H1 (cell line): Measurements from ENCODE around the gene DNAH8. TPM values are rescaled to one million over a fixed set of nuclear protein-coding genes. Genes with fewer than 3 reads are reported as not detected.

ENCODE experiments used
- CTCF ChIA-PET: fragments of 300-600 bp; sonication (Branson Sonifier 250); formaldehyde crosslinking; loops from one replicate; lab custom pipeline; 2021; ENCODE audit not compliant: partially characterized antibody; lab: Charles Lee
- POLR2A ChIA-PET: fragments of 300-600 bp; sonication (Branson Sonifier 250); formaldehyde crosslinking; loops from one replicate; lab custom pipeline; 2021; ENCODE audit warnings: inconsistent platforms; ENCODE audit not compliant: partially characterized antibody; lab: Charles Lee
- DNase-seq, 2 experiments: peaks; one replicate each; pipeline versions ENCODE4 v3.0.0 to v3.0.0-alpha.2; 2010 to 2022; ENCODE audit warnings: low spot score in 2 of 2, low read depth in 1 of 2, mixed read lengths in 1 of 2
- FAIRE-seq: peaks from 2 replicates; lab custom pipeline; 2011; peaks lifted over from hg19 to GRCh38; lab: Jason Lieb, UNC
- H2AFZ ChIP-seq: 2 replicates; pipeline ENCODE4 v1.8.1; 2012; ENCODE audit warnings: low read length, inconsistent platforms
- H2AK5ac ChIP-seq: 2 replicates; pipeline ENCODE4 v1.6.1; 2013; ENCODE audit warnings: low read depth, low read length
- H2BK120ac ChIP-seq: replicated peaks from 2 replicates; pipeline ENCODE3; 2013; ENCODE audit warnings: low read depth, low read length, inconsistent platforms
- H2BK12ac ChIP-seq: 2 replicates; pipeline ENCODE4 v1.6.1; 2013; ENCODE audit warnings: low read depth, low read length
- H2BK15ac ChIP-seq: 2 replicates; pipeline ENCODE4 v1.6.1; 2013; ENCODE audit warnings: low read length
- H2BK20ac ChIP-seq: 2 replicates; pipeline ENCODE4 v1.6.1; 2013; ENCODE audit warnings: low read length
- H2BK5ac ChIP-seq: 2 replicates; pipeline ENCODE4 v1.6.1; 2013; ENCODE audit warnings: low read depth, low read length
- H3K14ac ChIP-seq: 2 replicates; pipeline ENCODE4 v1.6.1; 2013; ENCODE audit warnings: inconsistent platforms; ENCODE audit not compliant: insufficient read length
- H3K18ac ChIP-seq: 2 replicates; pipeline ENCODE4 v1.6.1; 2013; ENCODE audit warnings: low read length; ENCODE audit errors: extremely low read depth
- H3K23ac ChIP-seq: 2 replicates; pipeline ENCODE4 v1.6.1; 2013; ENCODE audit warnings: inconsistent platforms; ENCODE audit not compliant: insufficient read length
- H3K23me2 ChIP-seq: 2 replicates; pipeline ENCODE4 v1.6.1; 2013; ENCODE audit warnings: low read depth, low read length
- H3K27ac ChIP-seq: 2 replicates; pipeline ENCODE4 v1.6.1; 2011; ENCODE audit warnings: low read depth, low read length, inconsistent platforms
- H3K27me3 ChIP-seq, 4 experiments: replicated peaks in 1 of 4; 1 replicate in 1 of 4; 2 replicates in 3 of 4; pipeline versions ENCODE4 v1.6.1 to v1.8.1; 2011 to 2013; ENCODE audit warnings: low read length in 3 of 4, mild to moderate bottlenecking in 3 of 4, inconsistent platforms in 2 of 4, mixed read lengths in 2 of 4, moderate library complexity in 1 of 4; ENCODE audit not compliant: control insufficient read depth in 3 of 4, insufficient read depth in 3 of 4; ENCODE audit errors: extremely low read depth in 1 of 4
- H3K36me3 ChIP-seq, 4 experiments: 2 replicates each; pipeline versions ENCODE4 v1.6.1 to v1.8.1; 2011 to 2013; ENCODE audit warnings: mild to moderate bottlenecking in 4 of 4, low read length in 3 of 4, moderate library complexity in 2 of 4, control low read depth in 1 of 4, inconsistent platforms in 1 of 4; ENCODE audit not compliant: insufficient read depth in 4 of 4, control insufficient read depth in 2 of 4
- H3K4ac ChIP-seq: replicated peaks from 2 replicates; pipeline ENCODE3; 2013; ENCODE audit warnings: low read length, low read depth, mixed read lengths, inconsistent platforms; ENCODE audit not compliant: insufficient read length
- H3K4me1 ChIP-seq, 4 experiments: replicated peaks in 1 of 4; 1 replicate in 1 of 4; 2 replicates in 3 of 4; pipeline versions ENCODE4 v1.6.1 to v1.8.1; 2011 to 2013; ENCODE audit warnings: low read length in 3 of 4, inconsistent platforms in 2 of 4, mixed read lengths in 1 of 4; ENCODE audit not compliant: insufficient read depth in 4 of 4, control insufficient read depth in 3 of 4
- H3K4me2 ChIP-seq, 2 experiments: 2 replicates each; pipeline versions ENCODE4 v1.6.1 to v1.8.1; 2011 to 2013; ENCODE audit warnings: low read depth in 2 of 2, low read length in 2 of 2, control low read depth in 1 of 2, inconsistent platforms in 1 of 2, mild to moderate bottlenecking in 1 of 2; ENCODE audit not compliant: insufficient read depth in 1 of 2
- H3K4me3 ChIP-seq, 4 experiments: fragments of 200-600, 300-600 bp in 1 of 4; sonication (generic), shearing (Covaris generic), sonication (Bioruptor Twin) in 1 of 4; 2 replicates each; pipeline versions ENCODE4 v1.5.1 to v1.8.1; 2011 to 2016; ENCODE audit warnings: low read length in 4 of 4, low read depth in 3 of 4, control low read depth in 2 of 4, inconsistent platforms in 2 of 4, mild to moderate bottlenecking in 2 of 4, mixed read lengths in 1 of 4, moderate library complexity in 1 of 4; ENCODE audit not compliant: insufficient read depth in 2 of 4; ENCODE audit errors: extremely low read depth in 1 of 4
- H3K56ac ChIP-seq: replicated peaks from 2 replicates; pipeline ENCODE3; 2013; ENCODE audit warnings: low read depth, mild to moderate bottlenecking, mixed read lengths, low read length, inconsistent platforms; ENCODE audit not compliant: insufficient read length
- H3K79me1 ChIP-seq: 2 replicates; pipeline ENCODE4 v1.6.1; 2013; ENCODE audit warnings: low read depth, low read length, control low read depth
- H3K79me2 ChIP-seq, 2 experiments: 2 replicates each; pipeline versions ENCODE4 v1.6.1 to v1.8.1; 2012 to 2013; ENCODE audit warnings: low read length in 2 of 2, mild to moderate bottlenecking in 2 of 2, inconsistent platforms in 1 of 2; ENCODE audit not compliant: insufficient read depth in 2 of 2, control insufficient read depth in 1 of 2
- H3K9ac ChIP-seq, 4 experiments: replicated peaks in 1 of 4; 1 replicate in 1 of 4; 2 replicates in 3 of 4; pipeline versions ENCODE4 v1.6.1 to v1.8.1; 2011 to 2013; ENCODE audit warnings: low read depth in 3 of 4, low read length in 3 of 4, control low read depth in 2 of 4, mild to moderate bottlenecking in 2 of 4, moderate library complexity in 2 of 4, inconsistent platforms in 1 of 4; ENCODE audit errors: extremely low read depth in 1 of 4
- H3K9me3 ChIP-seq, 2 experiments: 2 replicates each; pipeline versions ENCODE4 v1.6.1 to v1.8.1; 2012 to 2013; ENCODE audit warnings: mild to moderate bottlenecking in 2 of 2, moderate library complexity in 2 of 2, control low read depth in 1 of 2, inconsistent platforms in 1 of 2, low read depth in 1 of 2, low read length in 1 of 2, mixed read lengths in 1 of 2; ENCODE audit not compliant: insufficient read depth in 2 of 2
- H4K20me1 ChIP-seq, 2 experiments: replicated peaks in 1 of 2; 2 replicates each; pipeline versions ENCODE3 to v1.8.1; 2011 to 2013; ENCODE audit warnings: inconsistent platforms in 2 of 2, low read length in 2 of 2, mild to moderate bottlenecking in 1 of 2; ENCODE audit not compliant: insufficient read depth in 2 of 2, control insufficient read depth in 1 of 2
- H4K5ac ChIP-seq: 2 replicates; pipeline ENCODE4 v1.6.1; 2013; ENCODE audit warnings: low read length, low read depth, mixed read lengths, inconsistent platforms; ENCODE audit not compliant: insufficient read length
- H4K8ac ChIP-seq: 2 replicates; pipeline ENCODE4 v1.8.0; 2013; ENCODE audit warnings: mild to moderate bottlenecking, moderate library complexity, low read length, inconsistent platforms; ENCODE audit not compliant: insufficient read depth; ENCODE audit errors: extremely low read depth
- H4K91ac ChIP-seq: replicated peaks from 2 replicates; pipeline ENCODE3; 2013; ENCODE audit warnings: low read length, mixed read lengths, inconsistent platforms; ENCODE audit not compliant: insufficient read length
- ATF3 ChIP-seq: IDR thresholded peaks from 2 replicates; pipeline ENCODE4 v1.6.1; 2011; ENCODE audit warnings: low read depth, mild to moderate bottlenecking, low read length; ENCODE audit not compliant: insufficient read depth
- E2F6 ChIP-seq: IDR thresholded peaks from 2 replicates; pipeline ENCODE4 v1.6.1; 2012; ENCODE audit warnings: inconsistent platforms
- EZH2 ChIP-seq: fragments of 200-600 bp; sonication (generic); IDR thresholded peaks from 2 replicates; pipeline ENCODE4 v1.7.1; 2012; ENCODE audit warnings: low read depth, mild to moderate bottlenecking, moderate library complexity, low read length, inconsistent platforms; ENCODE audit not compliant: severe bottlenecking
- POLR2AphosphoS5 ChIP-seq: IDR thresholded peaks from 2 replicates; pipeline ENCODE4 v1.6.1; 2011; ENCODE audit warnings: low read depth, low read length
- RXRA ChIP-seq: IDR thresholded peaks from 2 replicates; pipeline ENCODE4 v1.6.1; 2011; ENCODE audit warnings: low read depth, mild to moderate bottlenecking, low read length, moderate library complexity; ENCODE audit not compliant: insufficient read depth
- SIRT6 ChIP-seq: IDR thresholded peaks from one replicate; pipeline ENCODE4 v1.7.1; 2012; ENCODE audit warnings: low read length, inconsistent platforms
- SP2 ChIP-seq: IDR thresholded peaks from 2 replicates; pipeline ENCODE4 v1.6.1; 2012; ENCODE audit warnings: mild to moderate bottlenecking, low read length, inconsistent platforms
- SRF ChIP-seq: IDR thresholded peaks from 2 replicates; pipeline ENCODE4 v1.6.1; 2011; ENCODE audit warnings: mild to moderate bottlenecking, low read depth, low read length, moderate library complexity
- polyA plus RNA-seq, 7 experiments: library from polyadenylated mRNA; depleted of rRNA in 3 of 7; stranded (reverse) in 5 of 7; unstranded in 2 of 7; fragments of >200 nt in 5 of 7; fragments of 200-250 nt in 2 of 7; gene quantifications; 1 replicate in 5 of 7; 2 replicates in 1 of 7; 4 replicates in 1 of 7; pipeline versions ENCODE4 v1.2.1 to v1.2.3, GENCODE V29; 2011 to 2013; ENCODE audit warnings: missing spikeins in 2 of 7, mixed read lengths in 2 of 7
- total RNA-seq: library from RNA; stranded (reverse); fragmentation: NEBNext Ultra II Directional; extraction: Animal tissue kit (Norgen Biotek cat#: 25700); gene quantifications from 2 replicates; pipeline ENCODE4 v1.2.1, GENCODE V29; 2021

The DNAH8 gene
- total and polyA plus RNA-seq, 2 of the 8 experiments (the other 6 are each of a cell fraction or from before 2014, with no cell fraction given), result under 0.01 TPM; not detected in 1

GRCh38 chr6:38968702-38969149 lies 253.6 kb downstream of the DNAH8 start:
- H2BK12ac ChIP-seq, result no peak overlapping the region
- no peak overlapping the region for H3K56ac ChIP-seq
- H3K23ac ChIP-seq, result no peak overlapping the region
- FAIRE-seq (no peak), DNase-seq (no peak)
- H3K27ac ChIP-seq, result no peak overlapping the region
- H2AFZ ChIP-seq, result no peak overlapping the region
- no peak overlapping the region for H4K8ac ChIP-seq
- no peak overlapping the region for H3K18ac ChIP-seq
- TF ChIP-seq RXRA (no peak), SP2 (no peak), EZH2 (no peak), E2F6 (no peak), POLR2AphosphoS5 (no peak), SIRT6 (no peak), SRF (no peak), ATF3 (no peak)
- no peaks in the 10 kb centered on the region for H3K23me2 ChIP-seq
- CTCF ChIA-PET, result interaction anchor here (0.7 to 0.9 kb wide), 2 partner anchors 28 to 31 kb away, joined by 3 to 4 read pairs; no protein-coding TSS in a partner anchor
- POLR2A ChIA-PET, result no interaction called here
- no peak overlapping the region for H2BK120ac ChIP-seq
- no peak overlapping the region for H2AK5ac ChIP-seq
- H2BK15ac ChIP-seq, result no peak overlapping the region
- no peaks in the 10 kb centered on the region for H3K27me3 ChIP-seq
- H3K9me3 ChIP-seq, result no peaks in the 10 kb centered on the region; a peak in 1 of 4 replicates
- no peaks in the 10 kb centered on the region for H3K4me1 ChIP-seq
- H4K20me1 ChIP-seq, result no peaks in the 10 kb centered on the region
- H4K5ac ChIP-seq, result no peak overlapping the region
- no peaks in the 10 kb centered on the region for H3K79me2 ChIP-seq
- no peak overlapping the region for H2BK20ac ChIP-seq
- H3K4me2 ChIP-seq, result no peak overlapping the region
- no peaks in the 10 kb centered on the region for H3K36me3 ChIP-seq
- no peak overlapping the region for H2BK5ac ChIP-seq
- H3K4ac ChIP-seq, result no peak overlapping the region
- H3K79me1 ChIP-seq, result no peaks in the 10 kb centered on the region
- H4K91ac ChIP-seq, result no peak overlapping the region
- H3K4me3 ChIP-seq, result no peak overlapping the region
- H3K14ac ChIP-seq, result no peak overlapping the region
- H3K9ac ChIP-seq, result no peak overlapping the region
